ENCODE results near the gene KLRC3.
"Not testable (repeated sequence)": the region's sequence is repeated elsewhere in the genome, so short reads cannot be mapped to it uniquely, and the experiment has no call there.

DNA sequence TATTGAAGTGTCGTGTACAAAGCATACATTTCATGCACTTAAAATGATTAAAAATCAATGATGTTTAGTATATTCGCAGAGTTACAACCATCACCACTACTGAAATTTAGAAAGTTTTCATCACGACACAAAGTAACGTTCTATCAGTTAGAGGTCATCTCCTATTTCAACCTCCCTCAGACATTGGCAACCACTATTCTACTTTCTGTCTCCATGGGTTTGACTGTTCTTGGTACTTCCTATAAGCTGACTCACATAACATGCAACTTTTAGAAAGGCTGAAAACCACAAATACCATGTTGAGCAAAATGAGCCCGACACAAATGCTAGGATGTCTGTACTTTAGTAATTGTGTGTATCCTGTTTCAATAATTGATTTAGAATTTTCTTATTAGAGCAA lies 25.7 kb upstream of the KLRC3 start:
- TF ChIP-seq, protein P1, sequence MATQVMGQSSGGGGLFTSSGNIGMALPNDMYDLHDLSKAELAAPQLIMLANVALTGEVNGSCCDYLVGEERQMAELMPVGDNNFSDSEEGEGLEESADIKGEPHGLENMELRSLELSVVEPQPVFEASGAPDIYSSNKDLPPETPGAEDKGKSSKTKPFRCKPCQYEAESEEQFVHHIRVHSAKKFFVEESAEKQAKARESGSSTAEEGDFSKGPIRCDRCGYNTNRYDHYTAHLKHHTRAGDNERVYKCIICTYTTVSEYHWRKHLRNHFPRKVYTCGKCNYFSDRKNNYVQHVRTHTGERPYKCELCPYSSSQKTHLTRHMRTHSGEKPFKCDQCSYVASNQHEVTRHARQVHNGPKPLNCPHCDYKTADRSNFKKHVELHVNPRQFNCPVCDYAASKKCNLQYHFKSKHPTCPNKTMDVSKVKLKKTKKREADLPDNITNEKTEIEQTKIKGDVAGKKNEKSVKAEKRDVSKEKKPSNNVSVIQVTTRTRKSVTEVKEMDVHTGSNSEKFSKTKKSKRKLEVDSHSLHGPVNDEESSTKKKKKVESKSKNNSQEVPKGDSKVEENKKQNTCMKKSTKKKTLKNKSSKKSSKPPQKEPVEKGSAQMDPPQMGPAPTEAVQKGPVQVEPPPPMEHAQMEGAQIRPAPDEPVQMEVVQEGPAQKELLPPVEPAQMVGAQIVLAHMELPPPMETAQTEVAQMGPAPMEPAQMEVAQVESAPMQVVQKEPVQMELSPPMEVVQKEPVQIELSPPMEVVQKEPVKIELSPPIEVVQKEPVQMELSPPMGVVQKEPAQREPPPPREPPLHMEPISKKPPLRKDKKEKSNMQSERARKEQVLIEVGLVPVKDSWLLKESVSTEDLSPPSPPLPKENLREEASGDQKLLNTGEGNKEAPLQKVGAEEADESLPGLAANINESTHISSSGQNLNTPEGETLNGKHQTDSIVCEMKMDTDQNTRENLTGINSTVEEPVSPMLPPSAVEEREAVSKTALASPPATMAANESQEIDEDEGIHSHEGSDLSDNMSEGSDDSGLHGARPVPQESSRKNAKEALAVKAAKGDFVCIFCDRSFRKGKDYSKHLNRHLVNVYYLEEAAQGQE (IDR thresholded peaks at IDR 0.05; ENCODE audit: insufficient read depth in 1 of 2, low read depth in 2 of 2, low read length in 1 of 2) = not testable (repeated sequence)
- TF ChIP-seq SIN3A (IDR thresholded peaks at IDR 0.05; ENCODE audit: borderline replicate concordance, insufficient read depth, low read depth, low read length) = not testable (repeated sequence)
- TF ChIP-seq, protein P2, sequence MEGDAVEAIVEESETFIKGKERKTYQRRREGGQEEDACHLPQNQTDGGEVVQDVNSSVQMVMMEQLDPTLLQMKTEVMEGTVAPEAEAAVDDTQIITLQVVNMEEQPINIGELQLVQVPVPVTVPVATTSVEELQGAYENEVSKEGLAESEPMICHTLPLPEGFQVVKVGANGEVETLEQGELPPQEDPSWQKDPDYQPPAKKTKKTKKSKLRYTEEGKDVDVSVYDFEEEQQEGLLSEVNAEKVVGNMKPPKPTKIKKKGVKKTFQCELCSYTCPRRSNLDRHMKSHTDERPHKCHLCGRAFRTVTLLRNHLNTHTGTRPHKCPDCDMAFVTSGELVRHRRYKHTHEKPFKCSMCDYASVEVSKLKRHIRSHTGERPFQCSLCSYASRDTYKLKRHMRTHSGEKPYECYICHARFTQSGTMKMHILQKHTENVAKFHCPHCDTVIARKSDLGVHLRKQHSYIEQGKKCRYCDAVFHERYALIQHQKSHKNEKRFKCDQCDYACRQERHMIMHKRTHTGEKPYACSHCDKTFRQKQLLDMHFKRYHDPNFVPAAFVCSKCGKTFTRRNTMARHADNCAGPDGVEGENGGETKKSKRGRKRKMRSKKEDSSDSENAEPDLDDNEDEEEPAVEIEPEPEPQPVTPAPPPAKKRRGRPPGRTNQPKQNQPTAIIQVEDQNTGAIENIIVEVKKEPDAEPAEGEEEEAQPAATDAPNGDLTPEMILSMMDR (IDR thresholded peaks at IDR 0.05) = not testable (repeated sequence)

All from Panc1 (cell line).